Activated T-helper 2 cell treated with anti-CD3 and anti-CD28 coated beads, Interferon-gamma antibody, Interleukin-2, Interleukin-4, amounts not matched to agents 10 μg/mL and 5 μg/mL and 100 μg/mL, durations not matched to agents 14 hours and 24 hours and 36 hours (primary cell): Measurements from ENCODE around the gene AKAP6. TPM values are rescaled to one million over a fixed set of nuclear protein-coding genes. Genes with fewer than 3 reads are reported as not detected.

Experiments used
- DNase-seq: peaks from one replicate; pipeline ENCODE4 v3.0.0; 2021; ENCODE audit warnings: low spot score
- H3K27ac Mint-ChIP-seq: one replicate; pipeline ENCODE4 v1.8.0; 2021; ENCODE audit warnings: mixed read lengths
- H3K27me3 Mint-ChIP-seq: one replicate; pipeline ENCODE4 v1.8.0; 2021; ENCODE audit warnings: low read depth, mixed read lengths
- H3K36me3 Mint-ChIP-seq: one replicate; pipeline ENCODE4 v1.8.0; 2021; ENCODE audit warnings: low read depth, mixed read lengths
- H3K4me1 Mint-ChIP-seq: one replicate; pipeline ENCODE4 v1.8.0; 2021; ENCODE audit warnings: low read depth, mixed read lengths
- H3K4me3 Mint-ChIP-seq: one replicate; pipeline ENCODE4 v1.8.0; 2021; ENCODE audit warnings: low read depth, mild to moderate bottlenecking, moderate library complexity, mixed read lengths
- H3K9me3 Mint-ChIP-seq: one replicate; pipeline ENCODE4 v1.8.0; 2021; ENCODE audit warnings: mixed read lengths
- intact Hi-C: fragments of 100-400 bp; cut with micrococcal nuclease; formaldehyde crosslinking; loops from one replicate; pipeline ENCODE4 v1.15.1; 2023
- total RNA-seq: library from RNA; stranded (reverse); gene quantifications from 2 replicates; pipeline ENCODE4 v1.2.3, GENCODE V29; 2022

The AKAP6 gene
- total RNA-seq, 1 donor from 2014 or later: 1.0 TPM

DNA sequence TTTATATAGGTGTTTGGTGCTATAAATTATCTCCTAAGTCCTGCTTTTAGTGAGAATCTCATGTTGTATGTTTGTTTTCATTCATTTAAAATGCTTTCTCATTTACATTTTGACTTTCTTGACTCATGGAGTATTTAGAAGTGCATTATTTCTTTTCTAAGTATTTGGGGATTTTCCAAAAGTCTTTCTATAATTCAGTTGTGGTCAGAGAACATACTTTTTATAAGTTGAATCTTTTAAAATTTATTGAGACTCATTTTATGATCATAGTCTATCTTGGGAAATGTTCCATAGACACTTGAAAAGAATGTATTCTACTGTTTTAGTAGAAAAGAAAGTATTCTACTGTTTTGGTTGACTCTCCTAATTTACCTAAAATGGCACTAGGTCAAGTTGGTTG lies 168.2 kb downstream of the AKAP6 start:
- DNase-seq: no peak
- Mint-ChIP-seq H3K4me1 (no peaks in the 10 kb centered on the region), H3K36me3 (no peaks in the 10 kb centered on the region), H3K9me3 (no peaks in the 10 kb centered on the region), H3K27me3 (no peaks in the 10 kb centered on the region), H3K27ac (no peak overlapping the region), H3K4me3 (no peak overlapping the region)
- intact Hi-C loops: no loop called here

- Mint-ChIP-seq H3K36me3 (no peaks in the 10 kb centered on the region), H3K9me3 (no peaks in the 10 kb centered on the region), H3K4me1 (no peaks in the 10 kb centered on the region), H3K27ac (no peak overlapping the region), H3K27me3 (no peaks in the 10 kb centered on the region), H3K4me3 (no peak overlapping the region)
- intact Hi-C loops: no loop called here
- DNase-seq: no peak
Observed at GRCh38 chr14:32507029-32507984, 178.2 kb downstream of the AKAP6 start.

DNA sequence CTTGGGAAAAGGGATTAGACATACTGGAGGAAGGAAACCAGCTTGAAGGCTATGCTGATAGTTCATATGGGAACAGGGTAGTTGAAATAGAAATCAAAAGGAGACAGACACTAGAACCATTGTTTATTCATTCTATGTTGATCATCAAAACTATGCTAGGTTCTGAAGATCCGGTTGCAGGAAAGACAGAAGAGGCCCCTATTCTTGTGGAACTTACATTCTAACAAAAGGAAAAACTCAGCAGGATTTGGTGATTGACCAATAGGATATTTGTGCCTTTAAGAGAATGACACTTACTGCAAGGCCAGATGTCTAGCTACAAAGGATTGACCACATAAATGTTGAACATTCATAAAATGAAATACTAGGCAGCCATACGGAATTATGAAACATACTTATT lies 179.2 kb downstream of the AKAP6 start:
- H3K4me1 Mint-ChIP-seq: no peaks in the 10 kb centered on the region
- H3K36me3 Mint-ChIP-seq: no peaks in the 10 kb centered on the region
- intact Hi-C loops: no loop called here
- no peaks in the 10 kb centered on the region for H3K27me3 Mint-ChIP-seq
- H3K9me3 Mint-ChIP-seq: no peaks in the 10 kb centered on the region
- no peak for DNase-seq
- no peak overlapping the region for H3K27ac Mint-ChIP-seq
- H3K4me3 Mint-ChIP-seq: no peak overlapping the region

- intact Hi-C loops: no loop called here
- no peaks in the 10 kb centered on the region for H3K27me3 Mint-ChIP-seq
- no peak overlapping the region for H3K4me3 Mint-ChIP-seq
- no peak overlapping the region for H3K27ac Mint-ChIP-seq
- H3K9me3 Mint-ChIP-seq: no peaks in the 10 kb centered on the region
- no peaks in the 10 kb centered on the region for H3K4me1 Mint-ChIP-seq
- no peak for DNase-seq
- no peaks in the 10 kb centered on the region for H3K36me3 Mint-ChIP-seq
Observed at GRCh38 chr14:32509632-32510187, 180.6 kb downstream of the AKAP6 start.

- no peaks in the 10 kb centered on the region for H3K9me3 Mint-ChIP-seq
- no peaks in the 10 kb centered on the region for H3K4me1 Mint-ChIP-seq
- H3K4me3 Mint-ChIP-seq: no peak overlapping the region
- intact Hi-C loops: no loop called here
- no peaks in the 10 kb centered on the region for H3K36me3 Mint-ChIP-seq
- H3K27ac Mint-ChIP-seq: no peak overlapping the region
- no peaks in the 10 kb centered on the region for H3K27me3 Mint-ChIP-seq
- DNase-seq: no peak
Observed at GRCh38 chr14:32510815-32511214, 181.7 kb downstream of the AKAP6 start.

- H3K36me3 Mint-ChIP-seq: no peaks in the 10 kb centered on the region
Observed at GRCh38 chr14:32512348-32512747, 183.2 kb downstream of the AKAP6 start.

GRCh38 chr14:32512813-32513212 lies 183.7 kb downstream of the AKAP6 start:
- Mint-ChIP-seq H3K4me1 (no peaks in the 10 kb centered on the region), H3K36me3 (no peaks in the 10 kb centered on the region), H3K27me3 (no peaks in the 10 kb centered on the region), H3K27ac (no peak overlapping the region), H3K4me3 (no peak overlapping the region), H3K9me3 (no peaks in the 10 kb centered on the region)
- DNase-seq: no peak
- intact Hi-C loops: no loop called here

More at GRCh38 chr14:32512348-32512747, 183.2 kb downstream of the AKAP6 start:
- no peak overlapping the region for H3K4me3 Mint-ChIP-seq
- no peaks in the 10 kb centered on the region for H3K9me3 Mint-ChIP-seq
- H3K27ac Mint-ChIP-seq: no peak overlapping the region
- H3K27me3 Mint-ChIP-seq: no peaks in the 10 kb centered on the region
- no peaks in the 10 kb centered on the region for H3K4me1 Mint-ChIP-seq
- DNase-seq: no peak
- intact Hi-C loops: no loop called here

DNA sequence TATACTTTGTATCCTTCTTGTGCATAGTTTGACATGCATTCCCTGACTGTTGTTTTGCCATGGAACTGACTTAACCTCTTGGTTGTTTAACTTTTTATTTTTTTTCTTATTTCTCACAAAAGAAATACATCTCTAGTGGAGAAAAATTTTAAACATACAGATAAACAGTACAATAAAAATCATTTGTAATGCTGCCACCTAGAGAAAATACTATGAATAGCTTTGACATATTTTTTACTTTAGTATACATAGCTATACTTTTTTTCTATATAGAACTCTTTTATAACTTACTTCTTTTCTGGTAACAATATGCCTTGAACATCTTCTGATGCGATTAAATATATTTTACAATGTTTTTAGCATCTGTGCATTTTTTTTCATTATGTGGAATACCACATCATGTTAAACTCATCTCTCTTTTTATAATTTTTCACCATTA lies 184.5 kb downstream of the AKAP6 start:
- Mint-ChIP-seq H3K4me1 (no peaks in the 10 kb centered on the region), H3K9me3 (no peaks in the 10 kb centered on the region), H3K36me3 (no peaks in the 10 kb centered on the region), H3K27me3 (no peaks in the 10 kb centered on the region), H3K4me3 (no peak overlapping the region), H3K27ac (no peak overlapping the region)
- intact Hi-C loops: no loop called here
- no peak for DNase-seq

DNA sequence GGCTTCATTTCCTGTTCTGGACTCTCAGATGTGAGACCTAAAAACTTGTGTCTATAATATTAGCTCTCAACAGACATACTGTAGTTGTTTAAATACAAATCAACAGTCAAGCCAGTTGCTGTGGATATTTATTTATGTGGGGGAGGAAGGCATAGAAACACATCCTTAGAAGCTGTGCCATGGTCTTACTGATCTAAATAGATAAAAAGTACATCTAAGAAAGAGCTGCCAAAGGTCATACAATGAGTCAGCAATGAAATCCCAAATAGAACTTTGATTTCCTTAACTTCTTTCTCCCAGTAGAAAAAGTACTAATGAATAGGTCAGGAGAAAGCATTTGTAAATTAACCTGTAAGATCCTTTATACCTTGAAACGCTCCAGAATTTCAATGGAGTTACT lies 185.1 kb downstream of the AKAP6 start:
- Mint-ChIP-seq H3K36me3 (no peaks in the 10 kb centered on the region), H3K27ac (no peak overlapping the region), H3K4me3 (no peak overlapping the region), H3K4me1 (no peaks in the 10 kb centered on the region), H3K9me3 (no peaks in the 10 kb centered on the region), H3K27me3 (no peaks in the 10 kb centered on the region)
- intact Hi-C loops: no loop called here
- DNase-seq: no peak

DNA sequence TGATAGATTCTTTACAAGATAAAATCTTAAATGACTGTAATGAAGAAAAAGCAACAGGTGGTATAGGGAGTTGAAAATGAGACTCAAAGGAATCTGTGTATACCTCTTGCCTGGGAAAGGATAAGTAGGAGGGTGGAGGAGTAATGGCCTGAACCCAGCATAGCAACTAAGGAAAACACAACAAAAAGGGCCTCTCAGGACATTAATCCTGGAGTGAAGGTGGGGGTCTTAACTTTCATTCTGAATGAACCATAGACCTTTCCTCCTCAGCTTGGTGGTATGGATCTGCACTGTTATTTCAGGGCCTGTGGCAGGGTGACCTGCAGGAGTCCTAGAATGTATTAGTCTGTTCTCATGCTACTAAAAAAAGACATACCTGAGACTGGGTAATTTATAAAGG lies 185.6 kb downstream of the AKAP6 start:
- intact Hi-C loops: no loop called here
- Mint-ChIP-seq H3K4me3 (no peak overlapping the region), H3K4me1 (no peaks in the 10 kb centered on the region), H3K27me3 (no peaks in the 10 kb centered on the region), H3K9me3 (no peaks in the 10 kb centered on the region), H3K27ac (no peak overlapping the region), H3K36me3 (no peaks in the 10 kb centered on the region)
- DNase-seq: no peak

DNA sequence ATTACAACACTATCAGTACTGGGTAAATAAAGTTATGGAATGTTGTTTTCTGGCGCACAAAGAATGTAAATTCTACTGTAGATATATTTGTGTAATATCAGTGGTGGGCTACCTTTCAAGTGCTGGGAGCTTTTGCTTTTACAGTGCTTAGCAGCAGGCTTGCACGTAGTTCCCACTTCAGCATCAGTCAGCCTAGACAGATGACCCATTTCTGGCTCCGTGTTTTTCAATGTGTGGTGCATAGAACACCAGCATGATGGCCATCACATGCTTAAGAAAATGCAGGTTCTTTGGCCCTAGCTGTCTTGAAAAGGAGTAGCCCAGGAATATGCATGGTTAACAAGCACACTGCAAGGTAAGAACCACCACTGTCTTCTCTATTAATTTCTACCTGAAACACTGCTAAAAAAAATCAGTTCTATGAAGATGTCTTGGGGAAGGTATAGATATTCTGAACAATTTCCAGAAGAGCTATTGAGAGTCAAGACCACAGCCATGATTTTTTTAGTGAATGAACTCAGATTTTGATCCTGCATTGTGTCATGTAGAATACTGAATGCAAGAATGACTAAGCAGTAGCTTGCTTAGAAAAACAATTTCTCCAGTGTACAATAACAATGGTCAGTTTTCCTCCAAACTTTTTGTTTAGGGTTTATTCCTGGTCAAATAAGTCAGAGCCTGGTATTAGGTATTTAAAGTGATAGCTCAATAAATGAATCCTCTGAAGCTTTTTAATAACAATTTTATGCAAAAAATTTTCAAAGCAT lies 195.7 kb downstream of the AKAP6 start:
- Mint-ChIP-seq H3K4me3 (no peak overlapping the region), H3K27me3 (no peaks in the 10 kb centered on the region), H3K4me1 (no peaks in the 10 kb centered on the region), H3K36me3 (no peaks in the 10 kb centered on the region), H3K9me3 (no peaks in the 10 kb centered on the region), H3K27ac (no peak overlapping the region)
- intact Hi-C loops: no loop called here
- no peak for DNase-seq

DNA sequence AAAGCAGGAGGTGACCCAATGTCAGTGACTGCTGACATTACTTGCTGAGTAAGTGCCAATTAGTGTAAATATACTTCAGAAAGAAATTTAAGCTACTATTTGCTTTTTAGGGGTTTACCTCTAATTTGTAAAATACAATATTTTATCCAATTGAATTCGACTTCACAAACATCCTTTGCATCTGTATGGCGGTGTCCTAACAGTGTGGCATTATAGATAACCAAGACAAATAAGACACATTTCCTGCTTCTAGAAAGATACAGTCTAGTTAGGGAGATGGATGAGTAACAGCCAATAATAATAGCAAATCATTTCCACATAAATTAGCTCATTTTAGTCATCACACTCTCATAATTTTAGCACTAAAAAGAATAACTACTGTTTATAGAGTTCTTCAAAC lies 196.5 kb downstream of the AKAP6 start:
- no peaks in the 10 kb centered on the region for H3K27me3 Mint-ChIP-seq
- no peak overlapping the region for H3K27ac Mint-ChIP-seq
- H3K9me3 Mint-ChIP-seq: no peaks in the 10 kb centered on the region
- no peaks in the 10 kb centered on the region for H3K4me1 Mint-ChIP-seq
- no peaks in the 10 kb centered on the region for H3K36me3 Mint-ChIP-seq
- no peak overlapping the region for H3K4me3 Mint-ChIP-seq
- intact Hi-C loops: no loop called here
- DNase-seq: no peak

- H3K9me3 Mint-ChIP-seq: no peaks in the 10 kb centered on the region
- H3K4me1 Mint-ChIP-seq: no peaks in the 10 kb centered on the region
- no peaks in the 10 kb centered on the region for H3K27me3 Mint-ChIP-seq
- intact Hi-C loops: no loop called here
- DNase-seq: no peak
- H3K36me3 Mint-ChIP-seq: no peaks in the 10 kb centered on the region
- no peak overlapping the region for H3K4me3 Mint-ChIP-seq
- H3K27ac Mint-ChIP-seq: no peak overlapping the region
Observed at GRCh38 chr14:32530800-32531199, 201.7 kb downstream of the AKAP6 start.
